ENCODE data around the gene ADGRG2.

GRCh38 chrX:19133784-19134183 lies 11.5 kb upstream of the ADGRG2 start:
- TF ChIP-seq, protein P1, sequence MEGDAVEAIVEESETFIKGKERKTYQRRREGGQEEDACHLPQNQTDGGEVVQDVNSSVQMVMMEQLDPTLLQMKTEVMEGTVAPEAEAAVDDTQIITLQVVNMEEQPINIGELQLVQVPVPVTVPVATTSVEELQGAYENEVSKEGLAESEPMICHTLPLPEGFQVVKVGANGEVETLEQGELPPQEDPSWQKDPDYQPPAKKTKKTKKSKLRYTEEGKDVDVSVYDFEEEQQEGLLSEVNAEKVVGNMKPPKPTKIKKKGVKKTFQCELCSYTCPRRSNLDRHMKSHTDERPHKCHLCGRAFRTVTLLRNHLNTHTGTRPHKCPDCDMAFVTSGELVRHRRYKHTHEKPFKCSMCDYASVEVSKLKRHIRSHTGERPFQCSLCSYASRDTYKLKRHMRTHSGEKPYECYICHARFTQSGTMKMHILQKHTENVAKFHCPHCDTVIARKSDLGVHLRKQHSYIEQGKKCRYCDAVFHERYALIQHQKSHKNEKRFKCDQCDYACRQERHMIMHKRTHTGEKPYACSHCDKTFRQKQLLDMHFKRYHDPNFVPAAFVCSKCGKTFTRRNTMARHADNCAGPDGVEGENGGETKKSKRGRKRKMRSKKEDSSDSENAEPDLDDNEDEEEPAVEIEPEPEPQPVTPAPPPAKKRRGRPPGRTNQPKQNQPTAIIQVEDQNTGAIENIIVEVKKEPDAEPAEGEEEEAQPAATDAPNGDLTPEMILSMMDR (conservative IDR thresholded peaks at IDR 0.05 in 1 of 2, IDR thresholded peaks at IDR 0.05 in 1 of 2; ENCODE audit: low read depth in 1 of 2, low read length in 2 of 2): no peak
- TF ChIP-seq EZH2 (IDR thresholded peaks at IDR 0.05; ENCODE audit: low read length, missing control alignments): no peak

Data from fibroblast of lung (primary cell).